ENCODE measurements around the gene UPK3B.
"Not testable (repeated sequence)": the region's sequence is repeated elsewhere in the genome, so short reads cannot be mapped to it uniquely, and the experiment has no call there.

UPK3B gene

DNA sequence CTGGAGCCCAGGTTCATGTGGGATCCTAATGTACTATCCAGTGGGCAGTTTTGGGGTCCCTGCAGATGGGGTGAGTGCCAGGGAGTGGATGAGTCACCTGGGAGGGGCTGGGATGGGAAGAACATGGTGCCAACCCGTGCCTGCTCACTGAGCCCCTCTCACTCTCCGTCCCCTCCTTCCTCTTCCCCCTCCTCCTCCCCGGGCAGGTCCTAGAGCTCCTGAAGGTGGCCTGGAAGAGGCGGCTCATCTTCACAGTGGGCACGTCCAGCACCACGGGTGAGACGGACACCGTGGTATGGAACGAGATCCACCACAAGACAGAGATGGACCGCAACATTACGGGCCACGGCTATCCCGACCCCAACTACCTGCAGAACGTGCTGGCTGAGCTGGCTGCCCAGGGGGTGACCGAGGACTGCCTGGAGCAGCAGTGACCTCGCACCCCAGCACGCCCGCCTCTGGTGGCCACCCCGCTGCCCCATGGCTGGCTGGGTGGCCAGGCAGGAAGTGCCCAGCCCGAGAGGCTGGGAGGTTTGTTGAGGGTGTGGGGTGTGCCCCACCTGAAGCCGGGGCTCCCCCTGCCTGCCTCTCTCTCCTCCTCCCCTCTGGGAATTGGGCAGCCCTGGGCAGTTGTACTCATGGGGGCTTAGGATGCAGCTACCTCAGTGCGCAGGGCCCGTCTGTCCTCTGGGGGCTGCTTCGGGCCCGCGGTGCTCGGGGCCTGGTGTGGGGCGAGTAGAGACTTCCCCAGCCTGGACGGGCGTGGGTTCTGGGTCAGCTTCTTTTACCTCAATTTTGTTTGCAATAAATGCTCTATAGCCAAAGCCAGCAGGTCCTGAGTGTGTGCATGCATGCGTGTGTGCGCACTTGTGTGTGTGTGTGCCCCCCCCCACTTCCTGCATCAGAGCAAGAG, 4.9 kb upstream of the UPK3B start:
- H3K4me3 ChIP-seq (ENCODE audit: control insufficient read depth, low read depth, low read length) = no peak overlapping the region
- DNase-seq (ENCODE audit: low read depth) = no peak
- TF ChIP-seq, protein P1, sequence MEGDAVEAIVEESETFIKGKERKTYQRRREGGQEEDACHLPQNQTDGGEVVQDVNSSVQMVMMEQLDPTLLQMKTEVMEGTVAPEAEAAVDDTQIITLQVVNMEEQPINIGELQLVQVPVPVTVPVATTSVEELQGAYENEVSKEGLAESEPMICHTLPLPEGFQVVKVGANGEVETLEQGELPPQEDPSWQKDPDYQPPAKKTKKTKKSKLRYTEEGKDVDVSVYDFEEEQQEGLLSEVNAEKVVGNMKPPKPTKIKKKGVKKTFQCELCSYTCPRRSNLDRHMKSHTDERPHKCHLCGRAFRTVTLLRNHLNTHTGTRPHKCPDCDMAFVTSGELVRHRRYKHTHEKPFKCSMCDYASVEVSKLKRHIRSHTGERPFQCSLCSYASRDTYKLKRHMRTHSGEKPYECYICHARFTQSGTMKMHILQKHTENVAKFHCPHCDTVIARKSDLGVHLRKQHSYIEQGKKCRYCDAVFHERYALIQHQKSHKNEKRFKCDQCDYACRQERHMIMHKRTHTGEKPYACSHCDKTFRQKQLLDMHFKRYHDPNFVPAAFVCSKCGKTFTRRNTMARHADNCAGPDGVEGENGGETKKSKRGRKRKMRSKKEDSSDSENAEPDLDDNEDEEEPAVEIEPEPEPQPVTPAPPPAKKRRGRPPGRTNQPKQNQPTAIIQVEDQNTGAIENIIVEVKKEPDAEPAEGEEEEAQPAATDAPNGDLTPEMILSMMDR (IDR thresholded peaks at IDR 0.05; ENCODE audit: control insufficient read depth, insufficient read depth, low read depth, low read length, missing control alignments) = no peak

DNA sequence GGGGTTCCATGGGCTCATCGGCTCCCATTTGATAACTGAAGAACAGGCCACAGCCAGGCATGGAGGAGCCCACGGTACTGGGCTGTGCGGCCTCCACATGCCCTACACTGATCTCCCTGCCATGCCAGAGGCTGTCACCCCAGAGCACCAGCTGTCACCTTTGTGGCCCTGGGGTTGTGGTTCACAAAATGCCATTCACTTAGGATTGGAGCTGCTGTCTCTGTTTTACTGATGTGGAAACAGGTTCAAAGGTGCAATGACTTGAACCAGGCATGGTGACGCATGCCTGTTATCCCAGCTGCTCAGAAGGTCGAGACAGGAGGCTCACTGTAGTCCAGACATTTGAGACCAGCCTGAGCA, 4.3 kb upstream of the UPK3B start:
- DNase-seq (ENCODE audit: low read depth) = no peak
- no peak overlapping the region for H3K4me3 ChIP-seq (ENCODE audit: control insufficient read depth, low read depth, low read length)

DNA sequence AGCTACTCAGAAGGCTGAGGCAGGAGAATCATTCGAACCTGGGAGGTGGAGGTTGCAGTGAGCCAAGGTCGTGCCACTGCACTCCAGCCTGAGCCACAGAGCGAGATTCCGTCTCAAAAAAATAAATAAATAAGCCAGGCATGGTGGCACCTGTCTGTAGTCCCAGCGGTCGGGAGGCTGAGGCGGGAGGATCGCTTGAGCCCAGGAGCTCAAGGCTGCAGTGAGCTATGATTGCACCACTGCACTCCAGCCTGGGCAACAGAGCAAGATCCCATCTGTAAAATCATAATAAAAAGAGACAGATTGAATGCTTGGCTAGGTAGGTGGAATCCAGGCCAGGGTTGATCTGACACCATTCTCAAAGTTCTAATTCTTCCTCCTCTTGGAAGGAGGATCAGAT, 3.7 kb upstream of the UPK3B start:
- not testable (repeated sequence) for H3K4me3 ChIP-seq (ENCODE audit: control insufficient read depth, low read depth, low read length); DNase-seq (ENCODE audit: low read depth)

More for the DNA sequence above, 4.3 kb upstream of the UPK3B start:
- TF ChIP-seq, protein P1 (IDR thresholded peaks at IDR 0.05; ENCODE audit: control insufficient read depth, insufficient read depth, low read depth, low read length, missing control alignments) = no peak

DNA sequence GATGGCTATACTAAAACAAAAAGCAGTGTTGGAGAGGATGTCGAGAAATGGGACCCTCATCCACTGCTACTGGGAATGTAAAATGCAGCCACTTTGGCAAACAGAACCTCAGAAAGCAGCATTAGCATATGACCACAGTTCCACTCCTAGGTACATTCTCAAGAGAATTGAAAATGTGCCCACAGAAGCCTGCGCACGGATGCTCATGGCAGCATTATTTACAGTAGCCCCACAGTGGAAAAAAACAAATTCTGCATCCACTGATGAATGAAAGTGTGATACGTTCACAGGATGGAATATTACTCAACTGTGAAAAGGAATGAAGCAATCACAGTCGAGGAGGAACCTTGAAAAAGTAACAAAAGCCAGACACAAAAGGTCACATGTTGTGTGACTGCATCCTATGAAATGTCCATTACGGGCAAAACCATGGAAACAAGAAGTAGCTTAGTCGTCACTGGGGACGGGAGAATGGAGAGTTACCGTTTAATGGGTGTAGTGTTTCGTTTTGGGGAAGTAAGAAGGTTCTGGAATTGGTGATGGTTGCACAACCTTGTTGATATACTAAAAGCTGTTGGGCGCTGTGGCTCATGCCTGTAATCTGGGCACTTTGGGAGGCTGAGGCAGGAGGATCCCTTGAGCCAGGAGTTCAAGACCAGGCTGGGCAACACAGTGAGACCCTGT, 2.5 kb upstream of the UPK3B start:
- TF ChIP-seq, protein P1 (IDR thresholded peaks at IDR 0.05; ENCODE audit: control insufficient read depth, insufficient read depth, low read depth, low read length, missing control alignments) = no peak
- no peak for DNase-seq (ENCODE audit: low read depth)
- no peak overlapping the region for H3K4me3 ChIP-seq (ENCODE audit: control insufficient read depth, low read depth, low read length)

DNA sequence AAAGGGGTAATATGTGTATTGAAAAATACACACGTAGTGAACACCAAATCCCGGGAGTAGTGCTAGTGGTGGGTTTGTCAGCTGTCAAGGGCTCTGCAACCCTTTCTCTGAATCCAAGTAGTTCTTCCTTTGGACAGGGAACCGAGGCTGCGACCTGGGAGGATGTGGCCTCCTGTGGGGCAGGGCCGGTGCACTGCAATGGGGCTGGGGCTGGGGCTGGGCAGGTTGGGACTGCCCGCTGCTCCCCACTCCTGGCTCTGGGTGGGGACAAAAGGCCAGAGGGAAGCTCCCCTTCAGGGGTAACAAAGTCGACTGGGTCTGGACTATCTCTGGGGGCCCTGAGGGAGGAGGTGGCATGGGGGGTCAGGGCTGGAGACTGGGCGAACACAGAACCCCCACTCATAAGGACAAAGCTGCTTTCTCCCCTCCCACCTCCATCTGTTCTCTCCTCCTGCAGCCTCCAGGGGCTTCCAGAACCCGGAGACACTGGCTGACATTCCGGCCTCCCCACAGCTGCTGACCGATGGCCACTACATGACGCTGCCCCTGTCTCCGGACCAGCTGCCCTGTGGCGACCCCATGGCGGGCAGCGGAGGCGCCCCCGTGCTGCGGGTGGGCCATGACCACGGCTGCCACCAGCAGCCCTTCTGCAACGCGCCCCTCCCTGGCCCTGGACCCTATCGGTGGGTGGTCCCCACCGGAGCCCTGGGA, 1.0 kb downstream of the UPK3B start:
- not testable (repeated sequence) for DNase-seq (ENCODE audit: low read depth); H3K4me3 ChIP-seq (ENCODE audit: control insufficient read depth, low read depth, low read length)

DNA sequence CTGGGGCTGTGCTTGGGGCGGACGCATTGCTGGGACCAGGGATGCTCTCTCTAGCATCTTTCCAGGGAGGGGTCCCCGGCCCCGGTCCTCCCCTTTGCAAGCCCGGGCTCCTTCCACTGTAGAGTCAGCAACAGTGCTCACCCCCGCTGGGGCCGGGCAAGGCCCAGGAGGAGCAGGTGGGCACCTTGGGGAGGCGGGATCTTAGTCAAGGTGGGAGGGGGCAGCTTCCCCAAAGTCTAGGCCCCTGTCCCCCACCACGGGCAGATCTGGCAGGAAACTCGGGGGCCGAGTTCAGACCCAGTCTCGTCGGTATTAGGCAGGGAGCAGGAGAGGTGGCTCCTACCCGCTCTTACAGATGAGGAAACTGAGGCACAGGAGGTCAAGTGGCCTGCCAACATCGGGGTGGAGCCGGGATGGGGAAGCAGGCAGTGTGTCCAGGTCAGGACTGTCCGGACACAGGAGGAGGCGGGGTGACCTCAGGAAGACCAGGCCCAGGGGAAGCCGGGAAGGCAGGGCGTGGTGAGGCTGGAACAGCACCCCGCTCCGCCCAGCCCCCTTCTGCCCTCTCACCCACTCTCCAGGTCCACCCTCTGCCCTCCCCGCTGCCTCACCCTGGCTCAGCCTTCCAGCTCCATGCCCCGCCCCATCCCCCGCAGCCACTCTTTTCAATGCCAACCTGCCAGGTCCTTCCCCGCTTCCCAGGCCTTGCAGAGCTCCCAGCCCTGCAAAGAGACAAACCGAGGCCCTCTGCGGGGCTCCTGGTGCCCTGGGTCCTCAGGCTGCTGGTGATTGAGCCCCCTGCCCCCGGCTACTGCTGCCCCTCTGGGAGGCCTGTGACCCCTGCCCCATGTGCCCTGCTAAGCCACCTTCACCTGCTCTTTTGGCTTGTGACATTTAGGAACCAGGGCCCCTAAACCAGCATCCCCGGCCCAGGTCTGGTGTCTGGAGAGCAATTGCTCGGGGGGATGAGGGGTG, 1.8 kb downstream of the UPK3B start:
- DNase-seq (ENCODE audit: low read depth); H3K4me3 ChIP-seq (ENCODE audit: control insufficient read depth, low read depth, low read length): not testable (repeated sequence)

DNA sequence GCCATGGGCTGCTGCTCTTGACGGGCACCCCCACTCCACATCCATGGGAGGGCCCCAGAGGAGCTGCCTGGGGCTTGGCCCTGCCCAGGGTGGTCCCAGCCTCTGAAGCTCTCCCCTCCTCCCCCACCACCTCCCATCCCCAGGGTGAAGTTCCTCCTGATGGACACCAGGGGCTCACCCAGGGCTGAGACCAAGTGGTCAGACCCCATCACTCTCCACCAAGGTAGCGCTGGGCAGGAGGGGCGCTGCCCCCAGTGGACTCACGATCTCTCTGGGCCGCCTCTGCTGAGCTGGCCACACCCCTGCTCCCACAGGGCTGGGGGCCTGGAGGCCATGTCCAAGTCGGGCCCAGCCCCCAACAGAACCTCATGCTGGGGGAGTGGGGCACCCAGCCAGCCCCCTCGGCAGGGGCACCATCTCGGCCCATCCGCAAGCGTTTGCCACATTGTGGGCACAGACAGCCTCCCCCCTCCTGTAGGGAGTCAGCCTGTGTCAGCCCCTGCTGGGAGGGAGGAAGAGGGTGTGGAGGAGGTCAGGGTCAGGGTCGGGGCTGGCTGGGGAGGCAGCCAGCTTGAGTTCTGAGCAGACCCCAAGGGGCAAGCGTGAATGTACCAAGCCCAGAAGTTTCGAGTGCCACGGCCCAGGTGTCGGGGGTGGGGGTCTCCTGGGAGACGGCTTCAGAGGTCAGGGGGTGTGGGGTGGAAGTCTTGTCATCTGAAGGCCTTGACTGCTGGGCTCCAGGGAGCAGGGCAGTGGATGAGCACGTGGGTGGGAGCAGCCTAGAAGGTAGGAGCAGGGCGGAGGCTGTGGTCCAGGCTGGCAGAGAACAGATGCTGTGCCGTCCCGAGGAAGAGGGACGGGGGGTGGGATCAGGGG, 2.8 kb downstream of the UPK3B start:
- H3K4me3 ChIP-seq (ENCODE audit: control insufficient read depth, low read depth, low read length) = no peak overlapping the region
- DNase-seq (ENCODE audit: low read depth) = no peak
- TF ChIP-seq, protein P1 (IDR thresholded peaks at IDR 0.05; ENCODE audit: control insufficient read depth, insufficient read depth, low read depth, low read length, missing control alignments) = peak; percentile 41
